ENCODE data around the gene LIPF.

Gene LIPF

GRCh38 chr10:88670497-88670896 is 6.3 kb downstream of the LIPF start:
- TF ChIP-seq EZH2phosphoT487 (conservative IDR thresholded peaks at IDR 0.05; ENCODE audit: low read length) (no peak), CTCF (IDR thresholded peaks at IDR 0.05; ENCODE audit: insufficient read depth, low read length, poor library complexity, severe bottlenecking) (no peak)
- no peak overlapping the region for H3K9ac ChIP-seq (ENCODE audit: low read length)
- no peaks in the 10 kb centered on the region for H3K9me2 ChIP-seq (replicated peaks; ENCODE audit: insufficient read depth, low read length)

GRCh38 chr10:88672041-88672440 is 7.8 kb downstream of the LIPF start:
- H3K36me3 ChIP-seq (ENCODE audit: low read length) = no peaks in the 10 kb centered on the region
- no peaks in the 10 kb centered on the region for H3K9me3 ChIP-seq (ENCODE audit: insufficient read depth, low read length)
- no peak overlapping the region for H3K4me2 ChIP-seq (ENCODE audit: low read depth, low read length, poor library complexity, severe bottlenecking)
- no peak for TF ChIP-seq EZH2phosphoT487 (conservative IDR thresholded peaks at IDR 0.05; ENCODE audit: low read length)
- no peak for TF ChIP-seq CTCF (IDR thresholded peaks at IDR 0.05; ENCODE audit: insufficient read depth, low read length, poor library complexity, severe bottlenecking)
- H3K9ac ChIP-seq (ENCODE audit: low read length) = no peak overlapping the region
- H3F3A ChIP-seq (ENCODE audit: insufficient read depth) = no peaks in the 10 kb centered on the region
- H3K27ac ChIP-seq (ENCODE audit: low read depth, low read length) = no peak overlapping the region
- no peaks in the 10 kb centered on the region for H4K20me1 ChIP-seq (ENCODE audit: low read depth, low read length)
- no peaks in the 10 kb centered on the region for H3K9me2 ChIP-seq (replicated peaks; ENCODE audit: insufficient read depth, low read length)
- no peaks in the 10 kb centered on the region for H3K79me2 ChIP-seq (ENCODE audit: insufficient read depth, low read length)
- 0 out of 2 replicates have a peak, but pooled peaks cover 2% of the 10 kb centered on the region for H3K27me3 ChIP-seq (ENCODE audit: low read length)
- no peak overlapping the region for H2AFZ ChIP-seq (ENCODE audit: low read depth, low read length, severe bottlenecking)
- no peak overlapping the region for H3K4me3 ChIP-seq (ENCODE audit: insufficient read depth, low read length, poor library complexity, severe bottlenecking)

More at GRCh38 chr10:88670497-88670896, 6.3 kb downstream of the LIPF start:
- Histone ChIP-seq H3K9me3 (ENCODE audit: insufficient read depth, low read length) (no peaks in the 10 kb centered on the region), H4K20me1 (ENCODE audit: low read depth, low read length) (no peaks in the 10 kb centered on the region), H3K36me3 (ENCODE audit: low read length) (no peaks in the 10 kb centered on the region), H3K79me2 (ENCODE audit: insufficient read depth, low read length) (no peaks in the 10 kb centered on the region), H3K4me3 (ENCODE audit: insufficient read depth, low read length, poor library complexity, severe bottlenecking) (no peak overlapping the region), H3F3A (ENCODE audit: insufficient read depth) (no peaks in the 10 kb centered on the region), H3K27ac (ENCODE audit: low read depth, low read length) (no peak overlapping the region), H3K27me3 (ENCODE audit: low read length) (0 out of 2 replicates have a peak, but pooled peaks cover 2% of the 10 kb centered on the region), H3K4me2 (ENCODE audit: low read depth, low read length, poor library complexity, severe bottlenecking) (no peak overlapping the region), H2AFZ (ENCODE audit: low read depth, low read length, severe bottlenecking) (no peak overlapping the region)

GRCh38 chr10:88676283-88677060 is 12.2 kb downstream of the LIPF start:
- Histone ChIP-seq H3K9me3 (ENCODE audit: insufficient read depth, low read length) (no peaks in the 10 kb centered on the region), H2AFZ (ENCODE audit: low read depth, low read length, severe bottlenecking) (no peak overlapping the region), H3K4me2 (ENCODE audit: low read depth, low read length, poor library complexity, severe bottlenecking) (no peak overlapping the region), H3F3A (ENCODE audit: insufficient read depth) (no peaks in the 10 kb centered on the region), H3K9ac (ENCODE audit: low read length) (no peak overlapping the region), H3K9me2 (replicated peaks; ENCODE audit: insufficient read depth, low read length) (no peaks in the 10 kb centered on the region), H3K4me3 (ENCODE audit: insufficient read depth, low read length, poor library complexity, severe bottlenecking) (no peak overlapping the region), H3K36me3 (ENCODE audit: low read length) (no peaks in the 10 kb centered on the region), H3K27ac (ENCODE audit: low read depth, low read length) (no peak overlapping the region), H3K27me3 (ENCODE audit: low read length) (no peaks in the 10 kb centered on the region), H4K20me1 (ENCODE audit: low read depth, low read length) (no peaks in the 10 kb centered on the region), H3K79me2 (ENCODE audit: insufficient read depth, low read length) (no peaks in the 10 kb centered on the region)
- no peak for TF ChIP-seq CTCF (IDR thresholded peaks at IDR 0.05; ENCODE audit: insufficient read depth, low read length, poor library complexity, severe bottlenecking)
- TF ChIP-seq EZH2phosphoT487 (conservative IDR thresholded peaks at IDR 0.05; ENCODE audit: low read length) = no peak
